GM06990 (cell line): ENCODE results near the gene SYNGAP1.

Source experiments
- DNase-seq: peaks from one replicate; pipeline ENCODE4 v3.0.0-alpha.2; 2011; ENCODE audit not compliant: insufficient read length; ENCODE audit errors: extremely low read depth
- H3K27me3 ChIP-seq: replicated peaks from 2 replicates; pipeline ENCODE4 v1.6.0; 2011; ENCODE audit warnings: low read length; ENCODE audit not compliant: control insufficient read depth, insufficient read depth
- H3K36me3 ChIP-seq: 2 replicates; pipeline ENCODE4 v1.5.1; 2011; ENCODE audit warnings: low read length; ENCODE audit not compliant: control insufficient read depth, insufficient read depth
- H3K4me3 ChIP-seq: replicated peaks from 2 replicates; pipeline ENCODE4 v1.5.1; 2011; ENCODE audit warnings: low read depth, mild to moderate bottlenecking, control low read depth, low read length
- CTCF ChIP-seq: IDR thresholded peaks from 2 replicates; pipeline ENCODE4 v1.5.1; 2011; ENCODE audit warnings: low read length, control low read depth, mild to moderate bottlenecking, inconsistent platforms; ENCODE audit not compliant: insufficient read depth, poor library complexity, severe bottlenecking

Gene SYNGAP1

GRCh38 chr6:33418690-33419291, 1.1 kb upstream of the SYNGAP1 start:
- TF ChIP-seq CTCF, result no peak
- no peaks in the 10 kb centered on the region for H3K27me3 ChIP-seq
- peaks cover 6% of the 10 kb centered on the region for H3K36me3 ChIP-seq
- peak overlapping the region; percentile 81 for H3K4me3 ChIP-seq
- DNase-seq, result no peak

GRCh38 chr6:33420491-33421343, 852 bp downstream of the SYNGAP1 start:
- Histone ChIP-seq H3K36me3 (no peaks in the 10 kb centered on the region), H3K4me3 (no peak overlapping the region), H3K27me3 (no peaks in the 10 kb centered on the region)
- no peak for DNase-seq
- TF ChIP-seq CTCF, result no peak

GRCh38 chr6:33421344-33421643, 1.4 kb downstream of the SYNGAP1 start:
- Histone ChIP-seq H3K36me3 (no peaks in the 10 kb centered on the region), H3K4me3 (no peak overlapping the region)
- no peak for TF ChIP-seq CTCF

GRCh38 chr6:33423777-33424176, 3.9 kb downstream of the SYNGAP1 start:
- no peak for TF ChIP-seq CTCF

More at GRCh38 chr6:33421344-33421643, 1.4 kb downstream of the SYNGAP1 start:
- no peaks in the 10 kb centered on the region for H3K27me3 ChIP-seq
- DNase-seq, result no peak

GRCh38 chr6:33424855-33425667, 5.2 kb downstream of the SYNGAP1 start:
- no peak for TF ChIP-seq CTCF
- DNase-seq, result no peak
- Histone ChIP-seq H3K4me3 (peak overlapping the region; percentile 60), H3K36me3 (no peaks in the 10 kb centered on the region), H3K27me3 (no peaks in the 10 kb centered on the region)

More at GRCh38 chr6:33423777-33424176, 3.9 kb downstream of the SYNGAP1 start:
- Histone ChIP-seq H3K27me3 (no peaks in the 10 kb centered on the region), H3K36me3 (no peaks in the 10 kb centered on the region), H3K4me3 (no peak overlapping the region)
- DNase-seq, result no peak
